GM18526 (cell line): Measurements from ENCODE around the gene STAMBP.

Source experiments
- POLR2A ChIP-seq: IDR thresholded peaks from 3 replicates; pipeline ENCODE4 v1.6.1; 2011; ENCODE audit not compliant: insufficient read length; ENCODE audit errors: extremely low read depth

The STAMBP gene

DNA sequence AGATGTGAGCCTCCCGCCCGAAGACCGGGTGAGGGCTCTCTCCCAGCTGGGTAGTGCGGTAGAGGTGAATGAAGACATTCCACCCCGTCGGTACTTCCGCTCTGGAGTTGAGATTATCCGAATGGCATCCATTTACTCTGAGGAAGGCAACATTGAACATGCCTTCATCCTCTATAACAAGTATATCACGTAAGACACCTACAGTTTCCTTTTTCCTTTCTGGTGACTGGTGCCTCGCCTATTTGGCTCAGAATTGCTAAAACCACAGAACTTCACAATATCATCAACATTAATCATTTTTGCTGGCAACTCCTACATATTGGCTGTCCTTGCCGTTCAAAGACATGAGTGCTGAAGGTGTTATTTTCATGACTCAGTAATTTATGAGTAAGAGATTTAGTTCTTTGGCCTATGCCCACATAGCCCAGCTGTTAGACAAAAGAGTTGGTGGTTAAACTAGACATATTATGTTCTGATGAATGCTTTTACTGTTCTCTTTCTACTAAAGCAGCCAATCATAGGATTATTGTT, 2.2 kb downstream of the STAMBP start:
- no peak for TF ChIP-seq POLR2A

- no peak for TF ChIP-seq POLR2A
These were observed 4.2 kb downstream of the STAMBP start for GRCh38 chr2:73832930-73833329.

GRCh38 chr2:73836141-73836943, 7.6 kb downstream of the STAMBP start:
- no peak for TF ChIP-seq POLR2A

DNA sequence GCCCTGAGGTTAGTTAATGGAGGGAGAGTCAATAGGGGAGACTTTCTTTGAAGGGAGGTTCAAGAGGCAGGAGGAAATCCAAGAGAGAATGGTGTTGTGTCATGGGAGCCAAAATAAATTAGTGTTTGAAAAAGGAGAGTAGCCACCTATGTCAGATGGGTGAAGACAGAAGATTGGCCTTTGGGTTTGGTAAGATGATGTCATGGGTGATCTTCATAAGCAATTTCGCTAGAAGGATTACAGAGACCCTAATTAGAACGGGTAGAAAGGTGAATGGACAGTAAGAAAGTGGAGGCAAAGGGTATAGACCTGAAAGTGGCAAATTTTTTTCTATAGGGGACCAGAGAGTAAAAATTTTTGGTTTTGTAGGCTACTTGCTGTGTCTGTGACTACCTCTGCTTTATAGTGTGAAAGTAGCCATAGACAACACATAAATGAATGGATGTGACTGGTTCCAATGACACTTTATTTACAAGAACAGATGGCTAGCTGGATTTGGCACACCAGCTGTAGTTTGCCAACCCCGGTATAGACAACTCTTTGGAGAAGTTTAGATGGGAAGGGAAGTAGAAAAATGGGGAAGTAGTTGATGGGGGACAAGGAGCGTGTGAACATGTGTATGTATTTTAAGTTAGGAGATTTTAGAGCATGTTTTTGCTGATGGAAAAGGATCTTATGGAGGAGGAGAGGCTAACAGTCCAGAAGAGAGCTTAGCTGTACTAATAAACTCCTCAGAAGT, 9.3 kb downstream of the STAMBP start:
- no peak for TF ChIP-seq POLR2A

- TF ChIP-seq POLR2A: no peak
These were observed 10.3 kb downstream of the STAMBP start for GRCh38 chr2:73838889-73839534.

DNA sequence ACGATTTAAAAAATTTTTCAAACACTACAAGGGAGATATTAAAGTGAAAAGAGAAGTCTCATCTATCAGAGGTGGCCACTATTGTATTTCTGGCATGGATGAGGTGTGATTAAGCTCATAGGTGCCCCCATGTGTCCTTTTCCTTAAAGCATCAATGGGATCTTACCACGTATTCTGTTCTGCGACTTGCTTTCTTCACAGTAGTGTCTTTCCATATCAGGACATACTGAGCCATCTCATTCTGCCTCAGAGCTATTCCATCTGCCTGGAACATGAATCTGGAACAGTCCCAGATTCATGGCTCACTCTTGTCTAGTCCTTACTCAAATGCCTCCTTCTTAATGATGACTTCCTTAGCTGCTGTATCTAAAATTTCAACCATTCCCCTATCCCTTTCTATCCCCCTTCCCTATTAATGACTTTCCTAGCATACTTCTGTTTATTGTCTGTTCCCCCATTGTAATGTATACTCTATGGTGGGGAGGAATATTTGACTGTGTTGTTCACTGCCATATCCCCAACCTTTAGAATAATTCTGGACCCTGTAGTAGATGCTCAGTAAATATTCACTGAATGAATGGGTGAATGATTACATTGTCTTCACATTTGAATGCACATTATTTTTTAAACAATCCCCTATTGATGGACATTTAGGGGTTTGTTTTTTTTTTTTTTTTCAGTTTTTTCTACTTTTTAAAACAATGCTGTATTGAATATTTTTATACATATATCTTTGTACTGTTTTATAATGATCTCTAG, 11.1 kb downstream of the STAMBP start:
- TF ChIP-seq POLR2A: no peak

- no peak for TF ChIP-seq POLR2A
These were observed 13.4 kb downstream of the STAMBP start for GRCh38 chr2:73841912-73842738.

DNA sequence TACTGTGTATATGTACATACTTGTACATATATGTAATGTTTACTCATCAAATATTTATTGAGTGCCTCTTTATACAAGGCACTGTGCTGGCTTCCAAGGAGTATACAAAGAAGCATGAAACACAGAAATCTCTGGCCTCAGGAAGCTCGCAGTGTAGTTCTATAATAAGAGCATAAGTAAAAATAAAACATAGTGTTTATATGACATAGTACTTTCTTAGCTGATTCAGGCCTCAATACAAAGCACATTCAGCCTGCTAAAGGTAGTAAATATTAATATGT, 13.9 kb downstream of the STAMBP start:
- TF ChIP-seq POLR2A: no peak

- TF ChIP-seq POLR2A: no peak
These were observed 15.3 kb downstream of the STAMBP start for GRCh38 chr2:73844087-73844486.

GRCh38 chr2:73850009-73850408, 21.2 kb downstream of the STAMBP start:
- TF ChIP-seq POLR2A: no peak

DNA sequence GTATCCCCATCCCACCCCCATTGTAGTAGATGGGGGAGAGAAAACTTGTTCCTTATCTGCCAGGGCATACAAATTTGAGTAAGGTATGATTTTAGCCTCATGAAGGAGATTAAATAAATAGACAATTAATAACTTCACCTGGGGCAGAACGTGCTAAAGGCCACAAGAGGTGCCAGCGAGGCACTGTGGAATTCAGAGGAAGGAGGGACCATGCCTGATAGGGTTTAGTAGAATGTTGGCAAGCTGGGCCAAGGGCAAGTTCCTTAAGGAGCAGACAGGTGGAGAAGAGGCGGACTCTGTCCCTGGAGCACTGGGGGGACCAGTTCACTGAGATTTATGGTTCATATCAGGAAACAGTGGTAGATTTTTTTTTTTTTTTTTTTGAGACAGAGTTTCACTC, 22.5 kb downstream of the STAMBP start:
- TF ChIP-seq POLR2A: no peak

DNA sequence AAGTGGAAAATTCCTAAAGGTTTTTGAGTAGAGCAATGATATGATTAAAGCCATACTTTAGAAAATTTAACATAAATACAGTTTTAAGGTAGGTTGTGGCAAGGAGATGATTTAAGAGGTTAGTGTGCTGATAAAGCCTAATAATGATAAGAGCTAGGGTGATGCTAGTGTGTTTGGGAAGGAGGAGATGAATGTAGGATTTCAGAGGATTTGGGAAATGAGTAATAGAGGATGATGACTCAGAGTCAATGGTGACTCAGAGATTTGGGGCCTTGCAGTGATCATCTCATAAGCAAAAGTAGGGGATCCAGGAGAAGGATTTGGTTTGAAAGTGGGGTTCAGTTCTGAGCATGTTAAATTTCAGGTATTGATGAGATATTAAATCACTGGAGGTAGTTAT, 23.3 kb downstream of the STAMBP start:
- TF ChIP-seq POLR2A: no peak

GRCh38 chr2:73855526-73855925, 26.8 kb downstream of the STAMBP start:
- no peak for TF ChIP-seq POLR2A

DNA sequence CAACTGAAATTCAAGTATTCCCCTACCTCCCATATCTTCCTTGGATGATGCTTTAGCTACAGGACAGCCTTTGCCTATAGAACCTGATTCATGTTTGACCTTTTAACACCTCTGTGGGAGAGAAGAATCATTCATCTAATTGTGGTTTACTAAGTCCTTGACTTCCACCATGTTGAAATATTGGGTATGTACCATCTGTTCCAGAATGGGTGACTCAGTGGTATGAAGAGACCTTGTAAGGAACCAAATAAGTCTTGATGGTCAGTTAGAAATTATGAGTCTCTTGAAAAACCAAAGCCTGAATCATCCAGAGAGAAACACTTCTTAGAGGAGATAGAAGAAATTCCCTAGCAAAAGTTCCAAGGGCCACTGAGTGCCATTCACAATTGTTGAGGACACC, 27.5 kb downstream of the STAMBP start:
- no peak for TF ChIP-seq POLR2A
